SK-N-SH (cell line): ENCODE results near the gene SLC39A13. TPM values are rescaled to one million over a fixed set of nuclear protein-coding genes. Genes with fewer than 3 reads are reported as not detected.

Source experiments
- CTCF ChIA-PET: fragments of 300-600, 350-600 bp; formaldehyde crosslinking; extraction: SDS; loops from one replicate; lab custom pipeline; 2021; lab: Yijun Ruan, JAX
- POLR2A ChIA-PET: fragments of 350-600 bp; sonication (Branson Sonifier 250); formaldehyde crosslinking; extraction: SDS; loops from one replicate; lab custom pipeline; 2020; ENCODE audit warnings: antibody characterized with exemption, inconsistent platforms; lab: Yijun Ruan, JAX
- DNase-seq: peaks from one replicate; pipeline ENCODE4 v3.0.0; 2012
- H2AFZ ChIP-seq: fragments of 200-600 bp; sonication (generic); 2 replicates; pipeline ENCODE4 v1.8.1; 2016; ENCODE audit warnings: antibody characterized with exemption, mild to moderate bottlenecking, low read depth
- H3F3A ChIP-seq: fragments of 200-600 bp; sonication (generic); replicated peaks from 2 replicates; pipeline ENCODE3; 2016; ENCODE audit warnings: antibody characterized with exemption, mild to moderate bottlenecking; ENCODE audit not compliant: insufficient read depth
- H3K27ac ChIP-seq, 2 experiments: fragments of 200-500 bp in 1 of 2; fragments of 200-600 bp in 1 of 2; sonication (Bioruptor generic) in 1 of 2; sonication (generic), shearing (Covaris generic) in 1 of 2; 2 replicates each; pipeline versions ENCODE4 v1.5.1 to v1.6.1; 2014 to 2016; ENCODE audit warnings: low read depth in 2 of 2, inconsistent platforms in 1 of 2, low read length in 1 of 2, mild to moderate bottlenecking in 1 of 2, mixed read lengths in 1 of 2
- H3K27me3 ChIP-seq: fragments of 200-600 bp; sonication (generic), shearing (Covaris generic); 2 replicates; pipeline ENCODE4 v1.6.1; 2016; ENCODE audit warnings: mixed run types; ENCODE audit not compliant: insufficient read depth
- H3K36me3 ChIP-seq, 2 experiments: fragments of 200-500 bp in 1 of 2; fragments of 200-600 bp in 1 of 2; sonication (Bioruptor generic) in 1 of 2; sonication (generic) in 1 of 2; replicated peaks in 1 of 2; 2 replicates each; pipeline versions ENCODE3 to v1.5.1; 2014 to 2016; ENCODE audit warnings: low read length in 1 of 2, mild to moderate bottlenecking in 1 of 2; ENCODE audit not compliant: insufficient read depth in 2 of 2, control insufficient read depth in 1 of 2
- H3K4me1 ChIP-seq, 2 experiments: fragments of 200-500 bp in 1 of 2; fragments of 200-600 bp in 1 of 2; sonication (Bioruptor generic) in 1 of 2; sonication (generic), shearing (Covaris generic) in 1 of 2; 2 replicates each; pipeline versions ENCODE4 v1.5.1 to v1.6.1; 2014 to 2016; ENCODE audit warnings: low read depth in 1 of 2, low read length in 1 of 2, mixed run types in 1 of 2; ENCODE audit not compliant: insufficient read depth in 2 of 2, control insufficient read depth in 1 of 2
- H3K4me2 ChIP-seq: fragments of 200-600 bp; sonication (generic), shearing (Covaris generic); 2 replicates; pipeline ENCODE4 v1.6.1; 2017; ENCODE audit warnings: mixed run types
- H3K4me3 ChIP-seq, 2 experiments: fragments of 200-500 bp in 1 of 2; fragments of 200-600 bp in 1 of 2; sonication (Bioruptor generic) in 1 of 2; sonication (generic), shearing (Covaris generic) in 1 of 2; 2 replicates each; pipeline versions ENCODE4 v1.5.1 to v1.8.1; 2014 to 2016; ENCODE audit warnings: low read depth in 2 of 2, inconsistent platforms in 1 of 2, low read length in 1 of 2, mild to moderate bottlenecking in 1 of 2, mixed read lengths in 1 of 2, moderate library complexity in 1 of 2
- H3K79me2 ChIP-seq: fragments of 200-600 bp; sonication (generic); 2 replicates; pipeline ENCODE4 v1.8.1; 2017; ENCODE audit warnings: mild to moderate bottlenecking; ENCODE audit not compliant: insufficient read depth
- H3K9ac ChIP-seq: fragments of 200-600 bp; sonication (generic); 2 replicates; pipeline ENCODE4 v1.6.1; 2017; ENCODE audit warnings: mixed run types
- H3K9me2 ChIP-seq: fragments of 200-600 bp; sonication (generic); 2 replicates; pipeline ENCODE4 v1.6.1; 2017; ENCODE audit warnings: mixed run types
- H3K9me3 ChIP-seq: fragments of 200-600 bp; sonication (generic); 2 replicates; pipeline ENCODE4 v1.6.1; 2017; ENCODE audit warnings: mixed run types, mild to moderate bottlenecking, moderate library complexity
- H4K20me1 ChIP-seq: fragments of 200-600 bp; sonication (generic); 2 replicates; pipeline ENCODE4 v1.6.1; 2017; ENCODE audit warnings: mild to moderate bottlenecking, mixed run types; ENCODE audit not compliant: insufficient read depth
- CHD2 ChIP-seq: fragments of 150-350 bp; IDR thresholded peaks from 2 replicates; pipeline ENCODE4 v1.6.1; 2018; ENCODE audit warnings: low read length; ENCODE audit not compliant: partially characterized antibody
- EP300 ChIP-seq, 2 experiments: IDR thresholded peaks; 2 replicates each; pipeline versions ENCODE4 v1.4.0 to v1.6.1; 2012; ENCODE audit warnings: borderline replicate concordance in 1 of 2, low read depth in 1 of 2, low read length in 1 of 2
- FOXJ3 ChIP-seq: sonication (generic); formaldehyde crosslinking; IDR thresholded peaks from 2 replicates; pipeline ENCODE4 v1.5.1; 2020; ENCODE audit warnings: mild to moderate bottlenecking, missing genetic modification reagents
- FOXM1 ChIP-seq: IDR thresholded peaks from 2 replicates; pipeline ENCODE4 v1.4.0; 2012; ENCODE audit warnings: low read depth, mild to moderate bottlenecking
- GABPA ChIP-seq: IDR thresholded peaks from 2 replicates; pipeline ENCODE4 v1.4.0; 2012; ENCODE audit warnings: low read depth, mild to moderate bottlenecking
- GATA2 ChIP-seq: sonication (generic); formaldehyde crosslinking; IDR thresholded peaks from 2 replicates; pipeline ENCODE4 v1.5.0; 2020; ENCODE audit warnings: mild to moderate bottlenecking, missing genetic modification reagents
- MEF2A ChIP-seq: IDR thresholded peaks from 2 replicates; pipeline ENCODE4 v1.4.0; 2012; ENCODE audit warnings: low read depth, borderline replicate concordance
- MXI1 ChIP-seq: IDR thresholded peaks from 2 replicates; pipeline ENCODE4 v1.6.1; 2012; ENCODE audit warnings: mild to moderate bottlenecking, low read depth, low read length, improper control_type of control experiment
- NRF1 ChIP-seq: IDR thresholded peaks from 2 replicates; pipeline ENCODE4 v1.6.1; 2012; ENCODE audit warnings: low read depth, mild to moderate bottlenecking, low read length
- POLR2AphosphoS5 ChIP-seq: IDR thresholded peaks from 2 replicates; pipeline ENCODE4 v1.6.1; 2012; ENCODE audit warnings: low read depth, low read length
- RCOR1 ChIP-seq: fragments of 150-350 bp; IDR thresholded peaks from 2 replicates; pipeline ENCODE4 v1.6.1; 2017; ENCODE audit warnings: antibody characterized with exemption, low read length
- REST ChIP-seq: IDR thresholded peaks from 2 replicates; pipeline ENCODE4 v1.6.1; 2012; ENCODE audit warnings: mild to moderate bottlenecking, low read depth, low read length, moderate library complexity
- RFX5 ChIP-seq: IDR thresholded peaks from 2 replicates; pipeline ENCODE4 v1.6.1; 2012; ENCODE audit warnings: mild to moderate bottlenecking, improper control_type of control experiment, low read length
- SIN3A ChIP-seq: IDR thresholded peaks from 2 replicates; pipeline ENCODE4 v1.6.1; 2012; ENCODE audit warnings: low read depth, mild to moderate bottlenecking, low read length, moderate library complexity, borderline replicate concordance
- SMC3 ChIP-seq: IDR thresholded peaks from 2 replicates; pipeline ENCODE4 v1.6.1; 2012; ENCODE audit warnings: low read depth, low read length, improper control_type of control experiment
- TAF1 ChIP-seq: IDR thresholded peaks from 2 replicates; pipeline ENCODE4 v1.6.1; 2012; ENCODE audit warnings: low read depth, mild to moderate bottlenecking, low read length, moderate library complexity, borderline replicate concordance
- TCF12 ChIP-seq: IDR thresholded peaks from 2 replicates; pipeline ENCODE4 v1.4.0; 2012
- YY1 ChIP-seq: IDR thresholded peaks from 2 replicates; pipeline ENCODE4 v1.4.0; 2012; ENCODE audit warnings: low read depth, mild to moderate bottlenecking
- WGBS: methylation state at CpG from one replicate; pipeline ENCODE4 v1.1.6; 2017; ENCODE audit warnings: low lambda C conversion rate; 5-methylcytosine and 5-hydroxymethylcytosine counted together
- polyA plus RNA-seq, 3 experiments: library from polyadenylated mRNA; depleted of rRNA; stranded (reverse); fragments of >200 nt; gene quantifications; 2 replicates each; pipeline ENCODE4 v1.2.3, GENCODE V29; 2012
- TF ChIP-seq, protein P1 (sequence below): fragments of 200-600 bp; sonication (generic); IDR thresholded peaks from 2 replicates; pipeline ENCODE4 v1.6.1; 2017; ENCODE audit warnings: antibody characterized with exemption, mild to moderate bottlenecking, moderate library complexity

SLC39A13 gene
- polyA plus RNA-seq, 1 of the 3 experiments (the other 2 are of a cell fraction) = 65.5 TPM

DNA sequence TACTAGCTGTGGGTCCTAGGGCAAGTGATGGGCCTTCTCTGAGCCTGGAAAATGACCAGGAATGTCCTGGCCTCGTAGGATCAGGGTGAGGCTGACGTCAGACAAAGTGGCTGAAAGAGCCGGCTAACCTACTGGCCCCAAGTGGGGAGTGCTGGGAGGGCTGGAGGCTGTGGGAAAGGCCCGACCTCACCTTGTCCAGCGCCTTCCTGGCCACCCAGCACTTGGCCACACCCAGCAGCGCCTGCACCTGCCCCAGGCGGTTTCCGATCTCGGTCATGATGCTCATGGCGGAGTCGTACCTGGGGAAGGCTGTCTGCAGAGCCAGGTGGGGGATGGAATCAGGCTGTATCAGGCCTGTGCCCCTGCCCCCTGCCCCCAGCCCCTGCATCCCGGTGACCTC is 33.0 kb downstream of the SLC39A13 start:
- TF ChIP-seq CHD2 (no peak), TCF12 (no peak), GABPA (no peak), POLR2AphosphoS5 (no peak), MEF2A (no peak), RCOR1 (no peak), FOXM1 (no peak), FOXJ3 (CRISPR knock-in tag) (no peak), TAF1 (no peak), REST (no peak), SIN3A (no peak), SMC3 (no peak), NRF1 (no peak), EP300 (IDR thresholded peaks at IDR 0.05; ENCODE audit: borderline replicate concordance in 1 of 2, low read depth in 1 of 2, low read length in 1 of 2) (no peak), GATA2 (CRISPR knock-in tag) (no peak), MXI1 (no peak), RFX5 (no peak), YY1 (no peak)
- TF ChIP-seq, protein P1, sequence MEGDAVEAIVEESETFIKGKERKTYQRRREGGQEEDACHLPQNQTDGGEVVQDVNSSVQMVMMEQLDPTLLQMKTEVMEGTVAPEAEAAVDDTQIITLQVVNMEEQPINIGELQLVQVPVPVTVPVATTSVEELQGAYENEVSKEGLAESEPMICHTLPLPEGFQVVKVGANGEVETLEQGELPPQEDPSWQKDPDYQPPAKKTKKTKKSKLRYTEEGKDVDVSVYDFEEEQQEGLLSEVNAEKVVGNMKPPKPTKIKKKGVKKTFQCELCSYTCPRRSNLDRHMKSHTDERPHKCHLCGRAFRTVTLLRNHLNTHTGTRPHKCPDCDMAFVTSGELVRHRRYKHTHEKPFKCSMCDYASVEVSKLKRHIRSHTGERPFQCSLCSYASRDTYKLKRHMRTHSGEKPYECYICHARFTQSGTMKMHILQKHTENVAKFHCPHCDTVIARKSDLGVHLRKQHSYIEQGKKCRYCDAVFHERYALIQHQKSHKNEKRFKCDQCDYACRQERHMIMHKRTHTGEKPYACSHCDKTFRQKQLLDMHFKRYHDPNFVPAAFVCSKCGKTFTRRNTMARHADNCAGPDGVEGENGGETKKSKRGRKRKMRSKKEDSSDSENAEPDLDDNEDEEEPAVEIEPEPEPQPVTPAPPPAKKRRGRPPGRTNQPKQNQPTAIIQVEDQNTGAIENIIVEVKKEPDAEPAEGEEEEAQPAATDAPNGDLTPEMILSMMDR = no peak
- Histone ChIP-seq H3K27me3 (no peaks in the 10 kb centered on the region), H3K4me1 (no peaks in the 10 kb centered on the region; a peak in 1 of 4 replicates), H3K9ac (no peak overlapping the region), H4K20me1 (no peaks in the 10 kb centered on the region), H3K79me2 (no peaks in the 10 kb centered on the region), H3K4me2 (no peak overlapping the region), H3K4me3 (no peak overlapping the region), H3K36me3 (no peaks in the 10 kb centered on the region), H3K9me3 (no peaks in the 10 kb centered on the region), H3K27ac (no peak overlapping the region), H3F3A (no peaks in the 10 kb centered on the region), H3K9me2 (no peaks in the 10 kb centered on the region), H2AFZ (no peak overlapping the region)
- DNase-seq = no peak
- CTCF ChIA-PET = interaction anchor here (1.5 kb wide), 1 partner anchor 13 kb away, joined by 5 read pairs; no protein-coding TSS in a partner anchor
- POLR2A ChIA-PET = no interaction called here
- 90% methylated on average over 12 of the region's 12 CpGs for WGBS
